ENCODE data around the gene GRIA3. TPM values are rescaled to one million over a fixed set of nuclear protein-coding genes. Genes with fewer than 3 reads are reported as not detected.

GRIA3 gene
- total RNA-seq, 1 donor from 2014 or later: 3.7 TPM

GRCh38 chrX:123337886-123338639 lies 154.0 kb downstream of the GRIA3 start:
- no peak overlapping the region for H3K27ac ChIP-seq (replicated peaks)
- H3K27me3 ChIP-seq (ENCODE audit: low read depth): no peaks in the 10 kb centered on the region
- DNase-seq: no peak
- intact Hi-C loops (cut with micrococcal nuclease): no loop called here
- no peak for TF ChIP-seq CTCF (IDR thresholded peaks at IDR 0.05; ENCODE audit: borderline replicate concordance)
- no peaks in the 10 kb centered on the region for H3K9me3 ChIP-seq (replicated peaks)
- H3K4me1 ChIP-seq: no peaks in the 10 kb centered on the region
- H3K36me3 ChIP-seq: no peaks in the 10 kb centered on the region
- no peak overlapping the region for H3K4me3 ChIP-seq

- Histone ChIP-seq H3K9me3 (replicated peaks) (no peaks in the 10 kb centered on the region), H3K27me3 (ENCODE audit: low read depth) (no peaks in the 10 kb centered on the region), H3K4me1 (no peaks in the 10 kb centered on the region), H3K4me3 (no peak overlapping the region), H3K36me3 (no peaks in the 10 kb centered on the region), H3K27ac (replicated peaks) (no peak overlapping the region)
- intact Hi-C loops (cut with micrococcal nuclease): no loop called here
- no peak for TF ChIP-seq CTCF (IDR thresholded peaks at IDR 0.05; ENCODE audit: borderline replicate concordance)
- no peak for DNase-seq
Measured at GRCh38 chrX:123339221-123339905, 155.3 kb downstream of the GRIA3 start.

GRCh38 chrX:123340696-123341095 lies 156.6 kb downstream of the GRIA3 start:
- H3K4me3 ChIP-seq: no peak overlapping the region
- no peaks in the 10 kb centered on the region for H3K4me1 ChIP-seq
- H3K9me3 ChIP-seq (replicated peaks): no peaks in the 10 kb centered on the region
- H3K27ac ChIP-seq (replicated peaks): no peak overlapping the region
- intact Hi-C loops (cut with micrococcal nuclease): no loop called here
- no peak for DNase-seq
- H3K36me3 ChIP-seq: no peaks in the 10 kb centered on the region
- TF ChIP-seq CTCF (IDR thresholded peaks at IDR 0.05; ENCODE audit: borderline replicate concordance): no peak
- H3K27me3 ChIP-seq (ENCODE audit: low read depth): no peaks in the 10 kb centered on the region

- no peak for DNase-seq
- Histone ChIP-seq H3K36me3 (no peaks in the 10 kb centered on the region), H3K4me3 (no peak overlapping the region), H3K27ac (replicated peaks) (no peak overlapping the region), H3K27me3 (ENCODE audit: low read depth) (no peaks in the 10 kb centered on the region), H3K4me1 (no peaks in the 10 kb centered on the region), H3K9me3 (replicated peaks) (no peaks in the 10 kb centered on the region)
- TF ChIP-seq CTCF (IDR thresholded peaks at IDR 0.05; ENCODE audit: borderline replicate concordance): no peak
- intact Hi-C loops (cut with micrococcal nuclease): no loop called here
Measured at GRCh38 chrX:123348468-123348867, 164.4 kb downstream of the GRIA3 start.

GRCh38 chrX:123350226-123350625 lies 166.1 kb downstream of the GRIA3 start:
- DNase-seq: no peak
- TF ChIP-seq CTCF (IDR thresholded peaks at IDR 0.05; ENCODE audit: borderline replicate concordance): no peak

More at GRCh38 chrX:123350226-123350625, 166.1 kb downstream of the GRIA3 start:
- Histone ChIP-seq H3K4me1 (no peaks in the 10 kb centered on the region), H3K9me3 (replicated peaks) (no peaks in the 10 kb centered on the region), H3K36me3 (no peaks in the 10 kb centered on the region), H3K27me3 (ENCODE audit: low read depth) (no peaks in the 10 kb centered on the region), H3K27ac (replicated peaks) (no peak overlapping the region), H3K4me3 (no peak overlapping the region)
- intact Hi-C loops (cut with micrococcal nuclease): no loop called here
